ENCODE data around the gene CNOT4. TPM values are rescaled to one million over a fixed set of nuclear protein-coding genes. Genes with fewer than 3 reads are reported as not detected.

CNOT4 gene
- total and polyA plus RNA-seq, 2 of the 4 experiments (the other 2 are of a cell fraction), result 7.0 to 8.1 TPM

GRCh38 chr7:135313971-135314370 is 195.9 kb downstream of the CNOT4 start:
- Histone ChIP-seq H2BK120ac (ENCODE audit: low read depth, low read length) (no peak overlapping the region), H2AK9ac (replicated peaks; ENCODE audit: low read depth, low read length, poor library complexity) (no peak overlapping the region), H3K27me3 (ENCODE audit: control insufficient read depth, insufficient read depth, low read length) (peaks cover 23% of the 10 kb centered on the region), H4K8ac (ENCODE audit: low read depth in 2 of 2, low read length in 2 of 2) (no peak overlapping the region), H3K56ac (ENCODE audit: extremely low read depth, insufficient read depth, low read length) (no peak overlapping the region), H3K4ac (ENCODE audit: low read depth, low read length) (no peak overlapping the region), H3K4me2 (ENCODE audit: low read depth, low read length) (no peak overlapping the region), H4K91ac (ENCODE audit: insufficient read depth, low read depth, low read length) (no peak overlapping the region), H3K79me1 (ENCODE audit: low read depth in 1 of 2, low read length in 2 of 2) (no peaks in the 10 kb centered on the region), H3K27ac (ENCODE audit: insufficient read depth, low read length) (no peak overlapping the region), H3K14ac (replicated peaks; ENCODE audit: low read depth, low read length) (no peak overlapping the region), H3K9me1 (ENCODE audit: insufficient read depth, low read length) (no peaks in the 10 kb centered on the region), H3K4me3 (ENCODE audit: insufficient read depth, low read depth, low read length) (no peak overlapping the region), H3K9me3 (ENCODE audit: control insufficient read depth, insufficient read depth, low read length) (no peaks in the 10 kb centered on the region), H4K20me1 (ENCODE audit: insufficient read depth, low read length) (no peaks in the 10 kb centered on the region), H3K9ac (ENCODE audit: low read depth, low read length) (no peak overlapping the region), H2BK15ac (ENCODE audit: low read depth, low read length) (no peak overlapping the region), H2AK5ac (ENCODE audit: low read depth, low read length) (no peak overlapping the region), H3K23ac (ENCODE audit: low read depth, low read length) (no peak overlapping the region), H2BK20ac (ENCODE audit: low read depth, low read length) (no peak overlapping the region), H3K36me3 (ENCODE audit: control insufficient read depth, insufficient read depth, low read length) (no peaks in the 10 kb centered on the region), H3K4me1 (ENCODE audit: control insufficient read depth, insufficient read depth, low read length) (no peaks in the 10 kb centered on the region), H2AFZ (replicated peaks; ENCODE audit: low read length, poor library complexity) (no peak overlapping the region), H3K18ac (ENCODE audit: low read depth, low read length) (no peak overlapping the region), H2BK5ac (ENCODE audit: low read depth, low read length, poor library complexity, severe bottlenecking) (no peak overlapping the region), H4K5ac (ENCODE audit: low read depth, low read length) (no peak overlapping the region)
- CTCF ChIA-PET, result no interaction called here
- dilution Hi-C loops (cut with HindIII; ENCODE audit: low sequenced_read_pairs, unreplicated experiment) (no loop called here), intact Hi-C loops (cut with micrococcal nuclease) (no loop called here), in situ Hi-C loops (cut with MboI; ENCODE audit: low sequenced_read_pairs) (no loop called here)
- TF ChIP-seq RAD21 (IDR thresholded peaks at IDR 0.05; ENCODE audit: low read length) (no peak), USF2 (IDR thresholded peaks at IDR 0.05; ENCODE audit: low read depth, low read length) (no peak), FOS (IDR thresholded peaks at IDR 0.05; ENCODE audit: low read depth, low read length) (no peak), CHD1 (IDR thresholded peaks at IDR 0.05; ENCODE audit: low read depth, low read length) (no peak), NFE2L2 (IDR thresholded peaks at IDR 0.05; ENCODE audit: low read depth, low read length) (no peak), RFX5 (IDR thresholded peaks at IDR 0.05; ENCODE audit: low read depth, low read length) (no peak)
- no peak for ATAC-seq (ENCODE audit: low read depth)
- POLR2A ChIA-PET (ENCODE audit: unreplicated experiment), result no interaction called here
- DNase-seq, result no peak
- BruUV-seq (replicated peaks), result no TSS peak
- 53% methylated on average over 2 of the region's 10 CpGs; no CpG with 5 or more reads in 1 of the 2 experiments for WGBS, 2 experiments (ENCODE audit: extremely low coverage in 2 of 2, insufficient read length in 1 of 2)

Other genes starting within 250 kb of the CNOT4 start
- gene NUP205, start 47.8 kb upstream of the CNOT4 start, total RNA-seq (2012; rRNA removed), result 81.7 and 84.6 TPM in 2 replicates
- gene NUP205, start 47.8 kb upstream of the CNOT4 start, polyA plus RNA-seq (2012; rRNA removed), result 27.5 and 29.5 TPM in 2 replicates
- gene STMP1, start 152.4 kb upstream of the CNOT4 start, total RNA-seq (2012; rRNA removed), result 6.1 and 11.9 TPM in 2 replicates
- 22.5 and 28.3 TPM in 2 replicates for gene STMP1, start 152.4 kb upstream of the CNOT4 start, polyA plus RNA-seq (2012; rRNA removed)
- 0.56 TPM in 1 of 2 replicates, not detected in the other for gene SLC13A4, start 218.1 kb upstream of the CNOT4 start, total RNA-seq (2012; rRNA removed)
- 0.10 TPM in 1 of 2 replicates, not detected in the other for gene SLC13A4, start 218.1 kb upstream of the CNOT4 start, polyA plus RNA-seq (2012; rRNA removed)
- 1.3 and 1.4 TPM in 2 replicates for gene FAM180A, start 238.7 kb upstream of the CNOT4 start, total RNA-seq (2012; rRNA removed)
- gene FAM180A, start 238.7 kb upstream of the CNOT4 start, polyA plus RNA-seq (2012; rRNA removed), result 2.0 and 2.2 TPM in 2 replicates

Measured in IMR-90 (cell line).